Measurements from ENCODE around the gene STXBP4.

STXBP4 gene

DNA sequence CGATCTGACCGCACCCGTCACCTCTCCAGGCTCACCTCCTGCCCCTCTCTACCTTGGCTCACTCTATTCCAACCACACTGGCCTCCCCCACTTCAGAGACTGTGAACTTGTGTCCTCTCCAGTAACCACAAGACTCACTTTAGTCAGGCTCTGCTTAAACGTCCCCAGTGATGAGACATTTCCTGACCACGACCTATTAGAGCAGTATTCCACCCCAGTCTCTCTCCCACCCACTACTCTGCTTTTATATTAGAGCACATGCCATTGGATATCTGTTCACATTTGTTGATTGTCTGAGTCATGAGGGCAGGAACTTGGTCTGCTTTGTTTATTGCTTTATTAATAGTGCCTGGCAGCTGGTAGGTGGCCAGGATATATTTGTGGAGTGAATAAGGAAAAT is 20.2 kb upstream of the STXBP4 start:
- TF ChIP-seq, protein P1, sequence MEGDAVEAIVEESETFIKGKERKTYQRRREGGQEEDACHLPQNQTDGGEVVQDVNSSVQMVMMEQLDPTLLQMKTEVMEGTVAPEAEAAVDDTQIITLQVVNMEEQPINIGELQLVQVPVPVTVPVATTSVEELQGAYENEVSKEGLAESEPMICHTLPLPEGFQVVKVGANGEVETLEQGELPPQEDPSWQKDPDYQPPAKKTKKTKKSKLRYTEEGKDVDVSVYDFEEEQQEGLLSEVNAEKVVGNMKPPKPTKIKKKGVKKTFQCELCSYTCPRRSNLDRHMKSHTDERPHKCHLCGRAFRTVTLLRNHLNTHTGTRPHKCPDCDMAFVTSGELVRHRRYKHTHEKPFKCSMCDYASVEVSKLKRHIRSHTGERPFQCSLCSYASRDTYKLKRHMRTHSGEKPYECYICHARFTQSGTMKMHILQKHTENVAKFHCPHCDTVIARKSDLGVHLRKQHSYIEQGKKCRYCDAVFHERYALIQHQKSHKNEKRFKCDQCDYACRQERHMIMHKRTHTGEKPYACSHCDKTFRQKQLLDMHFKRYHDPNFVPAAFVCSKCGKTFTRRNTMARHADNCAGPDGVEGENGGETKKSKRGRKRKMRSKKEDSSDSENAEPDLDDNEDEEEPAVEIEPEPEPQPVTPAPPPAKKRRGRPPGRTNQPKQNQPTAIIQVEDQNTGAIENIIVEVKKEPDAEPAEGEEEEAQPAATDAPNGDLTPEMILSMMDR (IDR thresholded peaks at IDR 0.05): no peak

DNA sequence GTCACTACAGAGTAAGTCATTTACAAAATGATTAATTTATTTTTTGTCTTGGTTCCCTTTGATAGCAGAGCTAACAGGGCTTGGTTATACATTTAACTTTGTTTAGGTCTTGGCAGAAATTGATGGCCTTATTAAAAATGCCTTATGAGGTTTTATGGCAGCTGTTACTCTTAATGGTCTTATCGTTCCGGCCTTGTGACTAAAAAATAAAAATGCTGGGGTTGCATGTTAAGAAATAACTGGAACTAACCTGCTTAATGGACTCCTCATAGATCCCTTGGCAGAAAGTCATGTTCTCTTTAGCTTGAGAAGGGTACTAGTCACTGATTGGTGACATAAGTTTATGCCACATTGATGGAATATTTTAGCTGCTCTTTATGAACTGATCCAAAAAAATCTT is 18.4 kb upstream of the STXBP4 start:
- TF ChIP-seq, protein P1 (IDR thresholded peaks at IDR 0.05): no peak

DNA sequence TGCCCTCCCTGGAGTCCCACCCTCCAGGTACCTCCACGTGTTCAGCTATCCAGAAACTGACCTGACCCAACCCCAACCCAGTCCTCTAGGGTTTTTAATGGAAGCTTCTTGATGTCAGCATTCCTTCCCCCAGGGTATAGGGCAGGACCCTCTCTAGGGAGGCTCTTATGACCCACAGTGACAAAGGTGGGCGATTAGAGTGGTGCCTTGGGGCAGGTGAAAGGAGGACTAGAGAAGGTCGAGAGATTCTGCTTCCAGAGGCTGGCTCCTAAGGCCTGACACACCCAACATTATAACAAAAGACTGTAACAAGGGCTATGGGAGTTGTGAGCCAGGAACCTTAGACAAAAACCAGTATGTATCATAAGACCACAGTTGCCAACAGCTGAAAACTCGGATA is 17.3 kb upstream of the STXBP4 start:
- TF ChIP-seq, protein P1 (IDR thresholded peaks at IDR 0.05): no peak

DNA sequence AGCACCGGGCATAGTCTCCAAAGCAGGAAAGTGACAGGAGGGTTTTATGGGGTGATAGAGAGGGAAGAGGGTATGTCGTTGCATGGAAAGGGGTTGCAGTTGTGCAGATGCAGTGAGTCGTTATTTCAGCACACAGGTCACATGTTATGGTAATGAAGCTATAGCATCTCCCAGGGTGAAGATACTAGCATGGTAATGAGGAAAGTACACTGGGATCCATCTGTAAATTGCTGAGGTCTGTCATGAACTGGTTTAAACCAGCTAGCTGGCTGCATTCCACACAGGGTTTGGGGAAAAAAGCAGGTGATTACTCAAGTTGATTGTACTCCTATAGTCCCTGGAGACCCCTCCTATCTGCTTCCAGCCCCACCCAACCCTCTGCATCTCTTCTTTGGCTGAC is 11.8 kb upstream of the STXBP4 start:
- TF ChIP-seq, protein P1 (IDR thresholded peaks at IDR 0.05): no peak

DNA sequence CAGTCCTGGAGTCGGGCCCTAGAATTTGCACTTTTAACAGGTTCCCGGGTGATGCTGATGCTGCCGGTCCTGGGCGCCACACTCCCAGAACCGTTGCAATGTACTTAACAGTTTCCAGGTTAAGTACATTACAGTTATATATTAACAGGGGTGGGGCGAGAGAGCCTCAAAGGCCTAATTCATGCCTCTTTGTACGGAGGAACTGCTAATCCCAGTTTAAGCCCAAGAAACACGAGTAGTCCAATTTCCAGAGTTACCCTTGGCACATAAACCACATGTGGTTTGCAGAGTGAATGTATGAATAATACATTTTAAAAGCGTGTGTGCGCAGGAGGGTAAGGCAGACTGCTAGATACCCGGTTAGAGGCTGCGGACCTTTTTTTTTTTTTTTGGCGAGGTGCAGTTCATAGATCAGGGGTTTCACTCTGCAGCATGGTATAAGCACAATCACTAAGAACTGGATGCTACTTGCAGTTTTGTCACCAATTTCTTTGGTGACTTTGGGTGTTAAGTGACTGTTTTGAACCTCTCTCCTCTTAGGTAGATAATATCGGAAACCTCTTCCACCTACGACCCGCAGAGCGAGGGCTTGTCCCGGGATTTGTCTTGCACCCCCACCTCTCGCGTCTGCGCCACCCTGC is 824 bp upstream of the STXBP4 start:
- TF ChIP-seq, protein P1 (IDR thresholded peaks at IDR 0.05): no peak; the same call in 1 of the 2 replicates

DNA sequence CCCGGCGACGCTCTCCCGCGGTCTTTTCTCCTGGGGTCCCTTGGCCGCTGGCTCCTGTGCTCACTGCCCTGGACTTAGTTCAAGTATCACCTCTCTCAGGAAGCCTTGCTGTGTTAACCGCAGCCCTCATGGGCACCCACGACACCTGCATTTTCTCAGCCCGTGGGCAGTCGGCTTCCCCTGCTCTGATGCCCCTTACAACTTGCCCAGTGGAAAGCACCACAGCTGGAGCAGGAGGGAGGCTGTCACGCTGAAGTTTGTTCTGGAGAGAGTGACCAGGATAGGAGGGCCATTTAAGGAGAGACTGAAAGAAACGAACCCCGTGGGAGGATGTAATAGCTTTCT is 395 bp downstream of the STXBP4 start:
- TF ChIP-seq, protein P1 (IDR thresholded peaks at IDR 0.05): no peak

DNA sequence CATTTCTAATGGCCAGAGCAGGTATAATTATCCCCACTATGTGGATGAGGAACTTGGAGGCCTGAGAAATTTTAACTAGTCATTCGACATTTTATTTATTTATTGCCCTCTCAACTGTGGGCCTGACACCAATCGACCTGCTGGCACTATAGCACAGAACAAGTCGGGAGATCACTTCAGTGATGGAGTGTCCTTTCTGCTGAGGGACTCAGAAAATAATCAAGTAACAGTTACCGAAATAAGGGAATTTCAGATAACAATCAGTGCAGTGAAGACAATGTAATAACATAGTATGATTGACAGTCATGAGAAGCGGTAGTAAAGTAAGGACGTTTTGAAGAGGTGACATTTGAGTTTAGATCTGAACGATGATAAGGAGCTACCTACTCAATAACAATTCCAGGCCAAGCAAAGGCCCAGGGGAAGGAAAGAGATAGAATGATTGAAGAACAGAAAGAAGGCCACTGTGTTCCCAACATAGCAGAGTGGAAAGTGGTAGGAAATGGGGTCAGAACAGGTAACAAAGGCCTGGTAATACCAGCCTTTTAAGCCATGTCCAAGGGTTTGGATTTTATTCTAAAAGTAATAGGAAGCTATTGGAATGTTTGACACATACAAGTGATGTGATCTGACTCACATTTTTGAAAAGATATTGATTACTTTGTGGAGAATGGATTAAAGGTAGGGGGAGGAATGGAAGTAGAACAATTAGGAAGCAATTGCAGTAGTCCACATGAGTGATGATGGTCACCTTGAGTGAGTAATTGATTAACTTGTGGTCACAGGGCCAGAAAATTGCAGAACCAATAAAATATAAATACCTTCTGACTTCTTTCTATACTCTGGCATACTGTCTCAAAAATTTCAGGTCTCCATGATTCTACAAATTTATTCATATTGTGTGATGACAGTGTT is 1.4 kb downstream of the STXBP4 start:
- TF ChIP-seq, protein P1 (IDR thresholded peaks at IDR 0.05): no peak

Measured in LNCAP (cell line).